ENCODE results near the gene CALM1.
A peak's percentile ranks its signal among the peaks of the same experiment; 100 is the strongest.

CALM1 gene

DNA sequence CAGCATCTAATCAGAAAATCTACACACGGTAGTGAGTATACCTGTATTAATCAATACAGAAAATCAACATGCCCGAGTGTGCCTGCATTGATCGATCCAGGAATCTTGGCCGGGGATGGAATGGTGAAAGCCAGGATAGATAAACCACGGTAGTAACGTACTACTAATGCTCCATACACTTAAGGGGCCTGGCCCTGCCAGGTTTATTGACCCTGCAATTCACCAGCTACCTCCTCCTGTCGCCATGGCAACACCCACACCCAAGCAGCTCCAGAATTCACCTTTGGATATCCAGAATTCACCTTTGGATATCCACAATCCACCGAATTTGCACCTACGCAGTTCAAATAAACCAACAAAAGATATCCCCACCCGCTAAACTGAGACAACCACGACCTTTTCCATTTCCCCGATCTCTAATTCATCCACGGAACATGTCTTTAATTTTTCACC lies 14.8 kb upstream of the CALM1 start:
- TF ChIP-seq FOXM1 (IDR thresholded peaks at IDR 0.05; ENCODE audit: borderline replicate concordance, low read depth) (no peak), CEBPB (IDR thresholded peaks at IDR 0.05) (no peak), YY1 (IDR thresholded peaks at IDR 0.05; ENCODE audit: low read depth) (no peak), NFIC (IDR thresholded peaks at IDR 0.05) (no peak), CREB1 (IDR thresholded peaks at IDR 0.05; ENCODE audit: low read depth) (no peak), EP300 (IDR thresholded peaks at IDR 0.05; ENCODE audit: borderline replicate concordance) (no peak)
- TF ChIP-seq, protein P1, sequence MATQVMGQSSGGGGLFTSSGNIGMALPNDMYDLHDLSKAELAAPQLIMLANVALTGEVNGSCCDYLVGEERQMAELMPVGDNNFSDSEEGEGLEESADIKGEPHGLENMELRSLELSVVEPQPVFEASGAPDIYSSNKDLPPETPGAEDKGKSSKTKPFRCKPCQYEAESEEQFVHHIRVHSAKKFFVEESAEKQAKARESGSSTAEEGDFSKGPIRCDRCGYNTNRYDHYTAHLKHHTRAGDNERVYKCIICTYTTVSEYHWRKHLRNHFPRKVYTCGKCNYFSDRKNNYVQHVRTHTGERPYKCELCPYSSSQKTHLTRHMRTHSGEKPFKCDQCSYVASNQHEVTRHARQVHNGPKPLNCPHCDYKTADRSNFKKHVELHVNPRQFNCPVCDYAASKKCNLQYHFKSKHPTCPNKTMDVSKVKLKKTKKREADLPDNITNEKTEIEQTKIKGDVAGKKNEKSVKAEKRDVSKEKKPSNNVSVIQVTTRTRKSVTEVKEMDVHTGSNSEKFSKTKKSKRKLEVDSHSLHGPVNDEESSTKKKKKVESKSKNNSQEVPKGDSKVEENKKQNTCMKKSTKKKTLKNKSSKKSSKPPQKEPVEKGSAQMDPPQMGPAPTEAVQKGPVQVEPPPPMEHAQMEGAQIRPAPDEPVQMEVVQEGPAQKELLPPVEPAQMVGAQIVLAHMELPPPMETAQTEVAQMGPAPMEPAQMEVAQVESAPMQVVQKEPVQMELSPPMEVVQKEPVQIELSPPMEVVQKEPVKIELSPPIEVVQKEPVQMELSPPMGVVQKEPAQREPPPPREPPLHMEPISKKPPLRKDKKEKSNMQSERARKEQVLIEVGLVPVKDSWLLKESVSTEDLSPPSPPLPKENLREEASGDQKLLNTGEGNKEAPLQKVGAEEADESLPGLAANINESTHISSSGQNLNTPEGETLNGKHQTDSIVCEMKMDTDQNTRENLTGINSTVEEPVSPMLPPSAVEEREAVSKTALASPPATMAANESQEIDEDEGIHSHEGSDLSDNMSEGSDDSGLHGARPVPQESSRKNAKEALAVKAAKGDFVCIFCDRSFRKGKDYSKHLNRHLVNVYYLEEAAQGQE (IDR thresholded peaks at IDR 0.05; ENCODE audit: low read depth) = no peak
- TF ChIP-seq, protein P2, sequence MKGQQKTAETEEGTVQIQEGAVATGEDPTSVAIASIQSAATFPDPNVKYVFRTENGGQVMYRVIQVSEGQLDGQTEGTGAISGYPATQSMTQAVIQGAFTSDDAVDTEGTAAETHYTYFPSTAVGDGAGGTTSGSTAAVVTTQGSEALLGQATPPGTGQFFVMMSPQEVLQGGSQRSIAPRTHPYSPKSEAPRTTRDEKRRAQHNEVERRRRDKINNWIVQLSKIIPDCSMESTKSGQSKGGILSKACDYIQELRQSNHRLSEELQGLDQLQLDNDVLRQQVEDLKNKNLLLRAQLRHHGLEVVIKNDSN (IDR thresholded peaks at IDR 0.05) = no peak

DNA sequence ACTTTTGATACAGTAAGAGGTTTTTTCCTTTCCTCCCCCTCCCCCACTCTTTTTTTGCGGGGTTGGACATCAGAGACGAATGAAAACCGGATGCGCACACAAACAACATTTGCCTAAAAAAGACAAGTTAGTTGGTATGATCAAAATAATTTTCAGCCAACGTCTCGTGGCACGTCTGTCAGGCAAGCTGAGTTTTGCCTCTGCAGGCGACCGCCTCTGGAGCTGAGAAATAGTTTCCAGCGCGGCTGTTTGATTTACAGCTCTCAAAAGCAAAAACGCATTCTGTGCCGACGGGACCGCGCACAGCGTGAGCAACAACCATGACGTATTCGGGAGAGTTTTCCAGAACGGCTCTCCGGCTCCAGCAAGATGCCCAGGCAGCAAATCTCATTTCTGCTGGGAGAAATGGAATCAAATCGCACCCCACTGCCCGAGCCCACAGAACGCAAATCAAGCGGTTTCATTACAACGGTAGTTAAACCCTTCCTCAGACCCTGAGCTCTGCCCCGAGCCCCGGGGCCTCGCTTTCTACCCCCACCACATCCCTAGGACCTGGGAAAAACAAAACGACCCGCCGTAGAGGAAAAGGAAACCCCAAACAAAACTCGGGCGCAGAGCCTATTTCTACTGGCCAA lies 14.2 kb upstream of the CALM1 start:
- TF ChIP-seq TCF12 (IDR thresholded peaks at IDR 0.05; ENCODE audit: low read depth) (no peak), CEBPB (IDR thresholded peaks at IDR 0.05) (no peak), ZBTB7A (IDR thresholded peaks at IDR 0.05; ENCODE audit: low read depth) (no peak), TEAD4 (IDR thresholded peaks at IDR 0.05) (no peak), YY1 (IDR thresholded peaks at IDR 0.05; ENCODE audit: low read depth) (no peak), TAF1 (IDR thresholded peaks at IDR 0.05; ENCODE audit: low read depth) (no peak; the same call in 1 of the 2 replicates), EP300 (IDR thresholded peaks at IDR 0.05; ENCODE audit: borderline replicate concordance) (no peak), EGR1 (IDR thresholded peaks at IDR 0.05) (no peak), RAD21 (IDR thresholded peaks at IDR 0.05; ENCODE audit: low read depth) (no peak), NFIC (IDR thresholded peaks at IDR 0.05) (no peak), FOXM1 (IDR thresholded peaks at IDR 0.05; ENCODE audit: borderline replicate concordance, low read depth) (no peak), CREB1 (IDR thresholded peaks at IDR 0.05; ENCODE audit: low read depth) (no peak)
- TF ChIP-seq, protein P2 (IDR thresholded peaks at IDR 0.05) = no peak
- TF ChIP-seq, protein P1 (IDR thresholded peaks at IDR 0.05; ENCODE audit: low read depth) = no peak
- TF ChIP-seq, protein P3, sequence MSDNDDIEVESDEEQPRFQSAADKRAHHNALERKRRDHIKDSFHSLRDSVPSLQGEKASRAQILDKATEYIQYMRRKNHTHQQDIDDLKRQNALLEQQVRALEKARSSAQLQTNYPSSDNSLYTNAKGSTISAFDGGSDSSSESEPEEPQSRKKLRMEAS (IDR thresholded peaks at IDR 0.05) = no peak

DNA sequence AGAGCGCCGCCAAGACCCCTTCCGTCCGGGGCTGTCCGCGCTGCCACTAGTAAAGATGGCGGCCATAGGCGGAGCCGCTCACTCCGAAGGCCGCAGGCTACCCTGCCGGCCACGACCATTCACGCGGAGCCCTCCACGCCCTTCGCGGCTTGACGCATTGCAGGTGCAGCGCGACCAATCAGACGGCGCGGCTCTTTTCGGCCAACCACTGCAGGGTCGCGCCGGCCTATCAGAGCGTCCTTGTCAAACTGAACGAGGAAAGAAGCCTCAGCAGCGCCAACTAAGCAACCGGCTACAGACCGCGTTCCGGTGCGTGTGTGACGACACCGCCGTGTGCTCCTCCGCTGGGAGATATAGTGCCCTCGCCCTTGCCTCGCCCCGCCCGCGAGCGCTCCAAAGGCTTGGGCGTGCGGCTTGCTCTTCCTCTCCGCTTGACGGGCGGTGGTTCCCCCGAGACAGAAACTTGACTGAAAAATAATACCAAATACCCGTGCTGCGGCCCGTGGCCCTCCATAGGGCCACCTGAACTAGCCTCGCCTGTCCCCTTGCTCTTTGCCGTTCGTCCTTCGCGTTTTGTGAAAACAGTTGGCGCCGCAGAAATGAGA lies 13.6 kb upstream of the CALM1 start:
- TF ChIP-seq TCF12 (IDR thresholded peaks at IDR 0.05; ENCODE audit: low read depth) (peak; percentile 72), NFIC (IDR thresholded peaks at IDR 0.05) (peak; percentile 15; the same call in 1 of the 2 replicates), CREB1 (IDR thresholded peaks at IDR 0.05; ENCODE audit: low read depth) (peak; percentile 90), EP300 (IDR thresholded peaks at IDR 0.05; ENCODE audit: borderline replicate concordance) (no peak), TAF1 (IDR thresholded peaks at IDR 0.05; ENCODE audit: low read depth) (peak; percentile 92), ZBTB7A (IDR thresholded peaks at IDR 0.05; ENCODE audit: low read depth) (no peak), EGR1 (IDR thresholded peaks at IDR 0.05) (no peak; the same call in 1 of the 2 replicates), RAD21 (IDR thresholded peaks at IDR 0.05; ENCODE audit: low read depth) (no peak), FOXM1 (IDR thresholded peaks at IDR 0.05; ENCODE audit: borderline replicate concordance, low read depth) (peak; percentile 48; the same call in 1 of the 2 replicates), YY1 (IDR thresholded peaks at IDR 0.05; ENCODE audit: low read depth) (peak; percentile 97), CEBPB (IDR thresholded peaks at IDR 0.05) (peak; percentile 48; the same call in 1 of the 2 replicates), TEAD4 (IDR thresholded peaks at IDR 0.05) (peak; percentile 58)
- TF ChIP-seq, protein P3 (IDR thresholded peaks at IDR 0.05) = peak; percentile 94
- TF ChIP-seq, protein P1 (IDR thresholded peaks at IDR 0.05; ENCODE audit: low read depth) = no peak
- TF ChIP-seq, protein P2 (IDR thresholded peaks at IDR 0.05) = 0 out of 2 replicates have a peak, but pooled peaks have one; percentile 30
